K562 (cell line): ENCODE data around the gene TMEM176A. TPM values are rescaled to one million over a fixed set of nuclear protein-coding genes. Genes with fewer than 3 reads are reported as not detected.

Source experiments
- ATAC-seq: fragments of 200-7000 bp; cut with Tn5 transposase; 3 replicates; pipeline ENCODE4 v1.9.1; 2020; ENCODE audit warnings: moderate library complexity
- BruUV-seq: library from RNA; stranded (reverse); fragments of 400-500 nt; replicated peaks from 2 replicates; lab custom pipeline; 2021; lab: Mats Ljungman, UMichigan
- CTCF ChIA-PET: fragments of 300-600 bp; formaldehyde crosslinking; extraction: SDS; loops from one replicate; lab custom pipeline; 2021; ENCODE audit warnings: low intra/inter-chr PET ratio; lab: Yijun Ruan, JAX
- POLR2A ChIA-PET: fragments of 300-600, 350-650 bp; sonication (Branson Sonifier 250); formaldehyde crosslinking; extraction: SDS; loops from one replicate; lab custom pipeline; 2021; ENCODE audit warnings: antibody characterized with exemption, inconsistent platforms; lab: Yijun Ruan, JAX
- DNase-seq, 4 experiments: peaks; one replicate each; pipeline versions ENCODE4 v3.0.0 to v3.0.0-alpha.2; 2011 to 2018; ENCODE audit warnings: low spot score in 3 of 4, mixed read lengths in 3 of 4; ENCODE audit errors: extremely low read depth in 1 of 4
- FAIRE-seq: peaks from 2 replicates; lab custom pipeline; 2011; peaks lifted over from hg19 to GRCh38; lab: Jason Lieb, UNC
- H2AFZ ChIP-seq: 2 replicates; pipeline ENCODE4 v1.6.0; 2011; ENCODE audit warnings: low read depth, low read length, control low read depth, inconsistent platforms
- H3K27ac ChIP-seq: fragments of 200-600 bp; 3 replicates; pipeline ENCODE4 v1.8.0; 2011; ENCODE audit warnings: low read depth, mild to moderate bottlenecking, control low read depth, inconsistent platforms, low read length, moderate library complexity, mixed read lengths; ENCODE audit errors: extremely low read depth
- H3K27me3 ChIP-seq, 2 experiments: fragments of 300-600 bp in 1 of 2; 2 replicates in 1 of 2; 3 replicates in 1 of 2; pipeline versions ENCODE4 v1.6.0 to v1.8.0; 2011; ENCODE audit warnings: inconsistent platforms in 2 of 2, low read length in 2 of 2, mild to moderate bottlenecking in 1 of 2, mixed read lengths in 1 of 2, moderate library complexity in 1 of 2; ENCODE audit not compliant: control insufficient read depth in 2 of 2, insufficient read depth in 2 of 2
- H3K36me3 ChIP-seq: fragments of 300-600 bp; 3 replicates; pipeline ENCODE4 v1.8.0; 2011; ENCODE audit warnings: mild to moderate bottlenecking, low read length, inconsistent platforms; ENCODE audit not compliant: control insufficient read depth, insufficient read depth
- H3K4me1 ChIP-seq, 2 experiments: fragments of 200-600 bp in 1 of 2; replicated peaks in 1 of 2; 2 replicates in 1 of 2; 3 replicates in 1 of 2; pipeline versions ENCODE4 v1.5.1 to v1.8.0; 2011; ENCODE audit warnings: inconsistent platforms in 2 of 2, low read length in 2 of 2, mild to moderate bottlenecking in 1 of 2, mixed read lengths in 1 of 2, moderate library complexity in 1 of 2; ENCODE audit not compliant: control insufficient read depth in 2 of 2, insufficient read depth in 2 of 2
- H3K4me2 ChIP-seq: 2 replicates; pipeline ENCODE4 v1.6.1; 2011; ENCODE audit warnings: low read length, control low read depth, inconsistent platforms, mixed read lengths; ENCODE audit not compliant: insufficient read depth
- H3K4me3 ChIP-seq: fragments of 200-600 bp; sonication (generic), shearing (Covaris generic); 2 replicates; pipeline ENCODE4 v1.5.1; 2016; ENCODE audit warnings: control low read depth, inconsistent platforms
- H3K79me2 ChIP-seq: fragments of 200-600 bp; 3 replicates; pipeline ENCODE4 v1.8.0; 2011; ENCODE audit warnings: low read length, inconsistent platforms; ENCODE audit not compliant: control insufficient read depth, insufficient read depth
- H3K9ac ChIP-seq, 2 experiments: 2 replicates each; pipeline versions ENCODE4 v1.6.0 to v1.6.1; 2011; ENCODE audit warnings: low read depth in 2 of 2, low read length in 2 of 2, control low read depth in 1 of 2, inconsistent platforms in 1 of 2, mild to moderate bottlenecking in 1 of 2, mixed read lengths in 1 of 2; ENCODE audit not compliant: insufficient read depth in 1 of 2
- H3K9me1 ChIP-seq: one replicate; pipeline ENCODE4 v1.6.0; 2011; ENCODE audit warnings: inconsistent platforms, mild to moderate bottlenecking, low read length, moderate library complexity; ENCODE audit not compliant: control insufficient read depth, insufficient read depth
- H3K9me3 ChIP-seq: replicated peaks from 2 replicates; pipeline ENCODE4 v1.5.1; 2011; ENCODE audit warnings: low read depth, low read length, inconsistent platforms; ENCODE audit not compliant: control insufficient read depth, insufficient read depth
- H4K20me1 ChIP-seq: replicated peaks from 2 replicates; pipeline ENCODE4 v1.6.1; 2011; ENCODE audit warnings: low read length, inconsistent platforms, mixed read lengths; ENCODE audit not compliant: control insufficient read depth, insufficient read depth
- CHAMP1 ChIP-seq: fragments of 450-650 bp; IDR thresholded peaks from 2 replicates; pipeline ENCODE4 v1.6.1; 2016; ENCODE audit warnings: mild to moderate bottlenecking
- CHD7 ChIP-seq: fragments of 200-600 bp; sonication (generic); IDR thresholded peaks from one replicate; pipeline ENCODE4 v1.6.1; 2012; ENCODE audit warnings: mild to moderate bottlenecking, low read depth, low read length, inconsistent platforms
- PTRF ChIP-seq: fragments of 450-650 bp; IDR thresholded peaks from 2 replicates; pipeline ENCODE4 v1.6.1; 2016; ENCODE audit warnings: mild to moderate bottlenecking, missing genetic modification characterization, missing compliant biosample characterization
- ZNF561 ChIP-seq: fragments of 450-650 bp; formaldehyde crosslinking; conservative IDR thresholded peaks from 2 replicates; pipeline ENCODE4 v1.4.0; 2020; ENCODE audit warnings: mild to moderate bottlenecking, moderate library complexity
- WGBS: fragments of 100-300 bp; shearing (Covaris generic); methylation state at CpG from one replicate; pipeline ENCODE4 v1.1.6; 2016; ENCODE audit warnings: low coverage, mixed read lengths; ENCODE audit not compliant: insufficient coverage; ENCODE audit errors: missing lambda C conversion rate; 5-methylcytosine and 5-hydroxymethylcytosine counted together
- in situ Hi-C: fragments of 300-500 bp; cut with MboI; formaldehyde crosslinking; loops from 4 replicates; pipeline ENCODE4 v1.15.0; 2018; ENCODE audit warnings: inconsistent platforms, mixed read lengths
- intact Hi-C: fragments of 100-400 bp; cut with micrococcal nuclease; formaldehyde crosslinking; loops from 2 replicates; pipeline ENCODE4 v1.14.2; 2022
- polyA plus RNA-seq, 8 experiments: library from polyadenylated mRNA; depleted of rRNA in 4 of 8; stranded (reverse) in 5 of 8; unstranded in 3 of 8; fragments of >200 nt; fragmentation: Nextera tagmentation in 2 of 8; fragmentation: Illumina TruSeq in 1 of 8; extraction: Ambion mirVana in 2 of 8; extraction: Trizol in 1 of 8; gene quantifications; 2 replicates each; pipeline versions ENCODE4 v1.2.1 to v1.2.3, GENCODE V29; 2011 to 2014; ENCODE audit warnings: inconsistent platforms in 1 of 8, missing spikeins in 1 of 8
- total RNA-seq, 7 experiments: library from RNA; depleted of rRNA in 6 of 7; stranded (reverse); fragments of >200 nt in 6 of 7; fragmentation: Illumina TruSeq in 2 of 7; extraction: Trizol in 2 of 7; gene quantifications; 2 replicates each; pipeline versions ENCODE4 v1.2.1 to v1.2.3, GENCODE V29; 2011 to 2021; ENCODE audit warnings: low replicate concordance in 1 of 7

Gene TMEM176A
- total and polyA plus RNA-seq, 9 of the 15 experiments (the other 6 are each of a cell fraction or from before 2014, with no cell fraction given): 0.31 TPM; not detected in 8

DNA sequence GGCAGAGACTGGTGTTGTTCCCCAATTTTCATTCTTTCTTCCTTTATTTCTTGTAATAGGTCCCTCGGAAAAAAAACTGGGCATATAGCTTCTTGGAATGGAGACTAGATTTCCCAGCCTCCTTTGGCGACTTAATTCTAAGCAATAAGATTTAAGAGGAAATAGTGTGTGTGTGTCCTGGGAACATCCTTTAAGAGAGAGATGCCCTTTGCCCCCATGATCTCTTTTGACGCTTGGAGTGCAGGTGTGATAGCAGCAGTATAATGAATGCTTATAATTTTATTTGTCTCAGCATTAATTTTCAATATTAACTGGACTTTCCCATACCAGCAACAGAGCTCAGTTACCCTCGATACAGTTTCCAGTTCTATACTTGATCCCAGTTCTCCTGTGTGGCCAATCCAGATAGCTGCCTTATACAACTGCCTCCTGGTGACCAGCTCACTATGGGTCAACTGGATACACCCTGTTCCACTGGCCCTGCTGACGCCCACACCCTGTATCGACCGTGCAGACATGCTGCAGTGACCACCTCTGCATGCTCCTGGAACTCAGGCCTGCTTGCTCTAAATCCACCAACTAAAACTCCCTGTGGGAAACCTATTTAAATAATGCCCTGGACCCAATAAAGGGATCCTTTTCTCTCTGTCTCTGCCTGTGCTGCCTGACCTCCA, 13.9 kb downstream of the TMEM176A start:
- Histone ChIP-seq H3K79me2 (no peaks in the 10 kb centered on the region), H3K36me3 (no peaks in the 10 kb centered on the region), H2AFZ (no peak overlapping the region), H3K27ac (no peak overlapping the region), H3K4me3 (no peak overlapping the region), H3K27me3 (peaks cover 9 to 20% of the 10 kb centered on the region in 2 experiments), H3K4me1 (no peaks in the 10 kb centered on the region), H3K9ac (no peak overlapping the region), H3K9me1 (no peaks in the 10 kb centered on the region), H4K20me1 (no peaks in the 10 kb centered on the region), H3K9me3 (no peaks in the 10 kb centered on the region), H3K4me2 (no peak overlapping the region)
- 0% methylated on average over 7 of the region's 7 CpGs for WGBS
- ChIA-PET POLR2A (interaction anchor here (0.6 kb wide), 1 partner anchor 54 kb away, joined by 3 read pairs; no protein-coding TSS in a partner anchor), CTCF (no interaction called here)
- DNase-seq (no peak), ATAC-seq (no peak), FAIRE-seq (no peak)
- intact Hi-C loops (no loop called here), in situ Hi-C loops (no loop called here)
- BruUV-seq: no TSS peak
- TF ChIP-seq CHAMP1: no peak
- no peak for TF ChIP-seq PTRF (tag)
- TF ChIP-seq ZNF561: no peak
- no peak for TF ChIP-seq CHD7
